ENCODE measurements around the gene PKNOX2.

- TF ChIP-seq GTF2A2 (tag; IDR thresholded peaks at IDR 0.05): no peak
- TF ChIP-seq UBTF (IDR thresholded peaks at IDR 0.05; ENCODE audit: borderline replicate concordance in 1 of 2, low read depth in 2 of 2, low read length in 2 of 2): no peak
Measured at GRCh38 chr11:125225401-125225800, 60.9 kb downstream of the PKNOX2 start.
